Transverse colon (tissue), 4 donors: ENCODE results near the gene ACE. TPM values are rescaled to one million over a fixed set of nuclear protein-coding genes. Genes with fewer than 3 reads are reported as not detected.

Experiments used
- DNase-seq: peaks from one replicate; pipeline ENCODE4 v3.0.0-alpha.2; 2019
- H3K27ac ChIP-seq, 4 donors: fragments of 200-600 bp; sonication (generic); 2 replicates each; pipeline ENCODE4 v1.5.1; 2016 to 2018; ENCODE audit warnings: inconsistent platforms in 4 of 4
- H3K27me3 ChIP-seq: fragments of 200-600 bp; sonication (generic); 2 replicates; pipeline ENCODE4 v1.5.1; 2017; ENCODE audit warnings: inconsistent platforms
- H3K36me3 ChIP-seq, 4 donors: fragments of 200-600 bp; sonication (generic); 2 replicates each; pipeline ENCODE4 v1.5.1; 2017 to 2019; ENCODE audit warnings: inconsistent platforms in 4 of 4
- H3K4me1 ChIP-seq, 4 donors: fragments of 200-600 bp; sonication (generic); 2 replicates each; pipeline ENCODE4 v1.5.1; 2017 to 2020; ENCODE audit warnings: inconsistent platforms in 4 of 4
- H3K4me3 ChIP-seq, 4 donors: fragments of 200-600 bp; sonication (generic); 1 replicate in 1 of 4; 2 replicates in 3 of 4; pipeline versions ENCODE4 v1.5.1 to v1.6.1; 2017 to 2019; ENCODE audit warnings: inconsistent platforms in 4 of 4
- H3K9me3 ChIP-seq, 2 donors: fragments of 200-600 bp; sonication (generic); 2 replicates each; pipeline ENCODE4 v1.5.1; 2017 to 2019; ENCODE audit warnings: inconsistent platforms in 2 of 2
- EP300 ChIP-seq: sonication (generic); formaldehyde crosslinking; IDR thresholded peaks from one replicate; pipeline ENCODE4 v1.6.1; 2017; ENCODE audit warnings: antibody characterized with exemption, low read depth
- POLR2A ChIP-seq: fragments of 450-650 bp; IDR thresholded peaks from one replicate; pipeline ENCODE4 v1.6.1; 2016; ENCODE audit warnings: antibody characterized with exemption, mild to moderate bottlenecking, moderate library complexity
- POLR2AphosphoS5 ChIP-seq, 3 donors: sonication (generic); formaldehyde crosslinking; IDR thresholded peaks; one replicate each; pipeline ENCODE4 v1.6.1; 2016; ENCODE audit warnings: antibody characterized with exemption in 3 of 3
- WGBS, 2 donors: methylation state at CpG; one replicate each; pipeline ENCODE4 v1.1.5; 2018; ENCODE audit warnings: low coverage in 1 of 2; 5-methylcytosine and 5-hydroxymethylcytosine counted together
- in situ Hi-C, 4 donors: fragments of 200-750 bp; cut with MboI; loops; one replicate each; pipeline versions ENCODE4 v1.15.0 to v1.15.1; 2017; ENCODE audit warnings: low sequenced_read_pairs in 3 of 4, low pct_ligation_motif_present in 1 of 4, low pct_unique_long_range_greater_than_20kb in 1 of 4
- intact Hi-C: fragments of 100-400 bp; cut with DNase I; formaldehyde crosslinking; loops from one replicate; pipeline ENCODE4 v1.15.1; 2023; ENCODE audit warnings: low total_unique reads
- total RNA-seq, 4 donors: library from RNA; depleted of rRNA; stranded (reverse); fragments of >200 nt; gene quantifications; one replicate each; pipeline ENCODE4 v1.1.0, GENCODE V29; 2016
- TF ChIP-seq, protein P1 (sequence below), 5 experiments: fragments of 200-600 bp in 3 of 5; fragments of 450-650 bp in 2 of 5; sonication (generic) in 3 of 5; IDR thresholded peaks; 1 replicate in 2 of 5; 2 replicates in 3 of 5; pipeline ENCODE4 v1.5.1; 2016 to 2017; ENCODE audit warnings: antibody characterized with exemption in 5 of 5, inconsistent platforms in 3 of 5, mild to moderate bottlenecking in 2 of 5, moderate library complexity in 1 of 5

The ACE gene
- total RNA-seq, 4 donors from 2014 or later, result 6.0 to 56.7 (median 28.0) TPM

GRCh38 chr17:63544467-63545301, 67.8 kb downstream of the ACE start:
- Histone ChIP-seq H3K9me3 (no peaks in the 10 kb centered on the region), H3K4me1 (peaks cover 0 to 8% (median 5%) of the 10 kb centered on the region in 4 donors), H3K36me3 (no peaks in the 10 kb centered on the region), H3K27me3 (peaks cover 5% of the 10 kb centered on the region), H3K4me3 (no peak overlapping the region), H3K27ac (no peak overlapping the region)
- in situ Hi-C loops (no loop called here), intact Hi-C loops (no loop called here)
- WGBS, 2 donors, result 94 to 100% methylated on average over 1 to 13 of the region's 13 CpGs
- TF ChIP-seq EP300, result no peak
- no peak for TF ChIP-seq POLR2A
- no peak for TF ChIP-seq POLR2AphosphoS5 (IDR thresholded peaks at IDR 0.05)
- TF ChIP-seq, protein P1, sequence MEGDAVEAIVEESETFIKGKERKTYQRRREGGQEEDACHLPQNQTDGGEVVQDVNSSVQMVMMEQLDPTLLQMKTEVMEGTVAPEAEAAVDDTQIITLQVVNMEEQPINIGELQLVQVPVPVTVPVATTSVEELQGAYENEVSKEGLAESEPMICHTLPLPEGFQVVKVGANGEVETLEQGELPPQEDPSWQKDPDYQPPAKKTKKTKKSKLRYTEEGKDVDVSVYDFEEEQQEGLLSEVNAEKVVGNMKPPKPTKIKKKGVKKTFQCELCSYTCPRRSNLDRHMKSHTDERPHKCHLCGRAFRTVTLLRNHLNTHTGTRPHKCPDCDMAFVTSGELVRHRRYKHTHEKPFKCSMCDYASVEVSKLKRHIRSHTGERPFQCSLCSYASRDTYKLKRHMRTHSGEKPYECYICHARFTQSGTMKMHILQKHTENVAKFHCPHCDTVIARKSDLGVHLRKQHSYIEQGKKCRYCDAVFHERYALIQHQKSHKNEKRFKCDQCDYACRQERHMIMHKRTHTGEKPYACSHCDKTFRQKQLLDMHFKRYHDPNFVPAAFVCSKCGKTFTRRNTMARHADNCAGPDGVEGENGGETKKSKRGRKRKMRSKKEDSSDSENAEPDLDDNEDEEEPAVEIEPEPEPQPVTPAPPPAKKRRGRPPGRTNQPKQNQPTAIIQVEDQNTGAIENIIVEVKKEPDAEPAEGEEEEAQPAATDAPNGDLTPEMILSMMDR (IDR thresholded peaks at IDR 0.05), result no peak
- no peak for DNase-seq

- 87 to 100% methylated on average over 1 to 9 of the region's 9 CpGs for WGBS, 2 donors
- Histone ChIP-seq H3K27ac (no peak overlapping the region), H3K4me1 (peaks cover 0 to 9% (median 5%) of the 10 kb centered on the region in 4 donors), H3K9me3 (no peaks in the 10 kb centered on the region), H3K27me3 (no peaks in the 10 kb centered on the region), H3K4me3 (no peak overlapping the region), H3K36me3 (no peaks in the 10 kb centered on the region)
- intact Hi-C loops (no loop called here), in situ Hi-C loops (no loop called here)
- no peak for TF ChIP-seq POLR2AphosphoS5 (IDR thresholded peaks at IDR 0.05)
- TF ChIP-seq EP300, result no peak
- TF ChIP-seq, protein P1 (IDR thresholded peaks at IDR 0.05), result no peak
- no peak for TF ChIP-seq POLR2A
- DNase-seq, result no peak
Observed at GRCh38 chr17:63546308-63547082, 69.6 kb downstream of the ACE start.

DNA sequence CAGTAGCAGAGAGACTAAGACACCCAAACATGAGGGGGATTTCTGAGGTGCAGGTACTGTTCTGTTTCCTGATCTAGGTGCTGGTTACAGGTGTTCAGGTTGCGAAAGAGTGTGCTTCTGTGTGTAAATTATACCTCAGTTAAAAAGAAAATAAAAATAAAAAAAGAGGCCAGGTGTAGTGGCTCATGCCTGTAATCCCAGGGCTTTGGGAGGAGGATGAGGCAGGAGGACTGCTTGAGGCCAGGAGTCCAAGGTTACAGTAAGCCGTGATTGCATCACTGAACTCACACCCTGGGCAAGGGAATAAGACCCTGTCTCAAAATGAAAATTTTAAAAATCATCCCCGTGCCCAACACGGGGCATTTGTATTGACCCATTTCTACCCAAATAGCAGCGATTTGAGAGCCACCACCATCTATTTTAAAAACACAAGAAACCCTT, 70.2 kb downstream of the ACE start:
- DNase-seq, result no peak
- H3K36me3 ChIP-seq, result no peaks in the 10 kb centered on the region
- in situ Hi-C loops (no loop called here), intact Hi-C loops (no loop called here)
- TF ChIP-seq, protein P1 (IDR thresholded peaks at IDR 0.05), result no peak
- TF ChIP-seq EP300 (no peak), POLR2AphosphoS5 (IDR thresholded peaks at IDR 0.05) (no peak), POLR2A (no peak)
- 61 to 100% methylated on average over 1 to 5 of the region's 5 CpGs for WGBS, 2 donors
- no peaks in the 10 kb centered on the region for H3K9me3 ChIP-seq
- H3K4me1 ChIP-seq, result peaks cover 1 to 13% (median 8%) of the 10 kb centered on the region in 4 donors
- H3K27ac ChIP-seq, result no peak overlapping the region
- no peak overlapping the region for H3K4me3 ChIP-seq
- H3K27me3 ChIP-seq, result no peaks in the 10 kb centered on the region

Other genes starting within 250 kb of the ACE start
- 100 to 1,000 TPM in 1 of 4 donors, 10 to 100 TPM in 3; 52.6 to 315 (median 68.5) TPM for gene CYB561, start 30.8 kb upstream of the ACE start, total RNA-seq
- under 1 TPM in 2 of 4 donors, not detected in 2; 0.48 to 0.96 TPM for gene KCNH6, start 46.3 kb downstream of the ACE start, total RNA-seq
- gene DCAF7, start 73.4 kb downstream of the ACE start, total RNA-seq, result 10 to 100 TPM; 29.2 to 42.9 (median 41.9) TPM
- gene TACO1, start 123.8 kb downstream of the ACE start, total RNA-seq, result 10 to 100 TPM in 3 of 4 donors, 1 to 10 TPM in 1; 4.6 to 79.7 (median 28.3) TPM
- gene MAP3K3, start 145.4 kb downstream of the ACE start, total RNA-seq, result 10 to 100 TPM; 15.7 to 32.1 (median 24.7) TPM
- 10 to 100 TPM in 2 of 4 donors, 1 to 10 TPM in 2; 5.3 to 30.7 (median 12.2) TPM for gene LIMD2, start 223.1 kb downstream of the ACE start, total RNA-seq